ENCODE measurements around the gene ZNF232. TPM values are rescaled to one million over a fixed set of nuclear protein-coding genes. Genes with fewer than 3 reads are reported as not detected.

Gene ZNF232
- total and polyA plus RNA-seq, 9 donors = 8.4 to 27.4 (median 10.4) TPM

DNA sequence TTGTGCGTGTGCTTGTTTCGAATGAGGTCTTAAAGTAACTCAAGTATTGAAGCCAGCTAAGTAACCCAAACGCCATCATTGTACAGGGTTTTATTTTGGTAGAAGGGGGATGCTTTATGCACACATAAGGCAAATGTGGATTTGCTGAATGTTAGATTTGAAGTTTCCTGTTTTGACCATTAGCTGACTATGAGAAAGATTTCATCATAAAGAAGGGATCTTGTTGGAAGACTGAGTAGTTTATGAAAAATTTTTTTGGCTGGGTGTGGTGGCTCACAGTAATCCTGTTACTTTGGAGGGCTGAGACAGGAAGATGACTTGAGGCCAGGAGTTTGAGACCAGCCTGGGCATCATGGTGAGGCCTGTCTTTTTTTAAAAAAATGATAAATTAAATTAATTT, 43.4 kb downstream of the ZNF232 start:
- 93% methylated on average over 2 of the region's 3 CpGs for whole genome bisulfite sequencing (ENCODE audit: insufficient coverage)
- Histone ChIP-seq H3K36me3 (ENCODE audit: control insufficient read depth, insufficient read depth, low read length) (no peaks in the 10 kb centered on the region), H3K27me3 (ENCODE audit: control insufficient read depth, insufficient read depth, low read length) (no peaks in the 10 kb centered on the region), H3K9me3 (replicated peaks; ENCODE audit: control insufficient read depth, low read depth, low read length) (no peaks in the 10 kb centered on the region), H3K27ac (ENCODE audit: low read length) (no peak overlapping the region), H3K4me3 (ENCODE audit: low read length) (no peak overlapping the region), H3K4me1 (ENCODE audit: control insufficient read depth, insufficient read depth, low read length) (no peaks in the 10 kb centered on the region)
- no peak for DNase-seq

DNA sequence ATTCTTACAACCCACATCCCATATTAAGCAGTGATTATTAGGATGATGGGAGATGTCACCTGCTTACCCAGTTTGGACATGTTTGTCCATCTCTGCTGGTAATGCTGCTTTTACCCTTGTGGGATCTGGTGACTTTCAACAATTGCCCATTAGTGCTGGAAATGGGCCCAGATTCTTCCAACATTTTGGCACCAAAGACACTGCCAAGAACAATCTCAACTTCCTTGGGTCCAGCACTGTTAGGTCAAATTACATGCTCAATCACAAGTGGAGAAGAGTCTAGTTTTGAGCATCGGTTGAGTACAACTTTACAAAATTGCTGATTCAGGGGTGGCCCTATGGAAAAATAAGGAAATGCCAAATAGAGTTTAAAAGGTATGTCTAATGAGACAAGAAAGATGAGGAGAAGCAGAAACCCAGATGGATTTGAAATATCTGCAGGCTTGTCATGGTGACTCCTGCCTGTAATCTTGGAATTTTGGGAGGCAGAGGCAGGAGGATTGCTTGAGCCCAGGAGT, 46.4 kb downstream of the ZNF232 start:
- Histone ChIP-seq H3K4me3 (ENCODE audit: low read length) (no peak overlapping the region), H3K36me3 (ENCODE audit: control insufficient read depth, insufficient read depth, low read length) (no peaks in the 10 kb centered on the region), H3K9me3 (replicated peaks; ENCODE audit: control insufficient read depth, low read depth, low read length) (no peaks in the 10 kb centered on the region), H3K27ac (ENCODE audit: low read length) (no peak overlapping the region), H3K4me1 (ENCODE audit: control insufficient read depth, insufficient read depth, low read length) (no peaks in the 10 kb centered on the region), H3K27me3 (ENCODE audit: control insufficient read depth, insufficient read depth, low read length) (peaks cover 2% of the 10 kb centered on the region)
- DNase-seq = no peak
- WGBS (ENCODE audit: insufficient coverage) = 17% methylated on average over 1 of the region's 1 CpG

Other genes with a start within 250 kb of the ZNF232 start
- gene C17orf107, start 212.3 kb downstream of the ZNF232 start, total RNA-seq = 2.8 TPM
- gene C17orf107, start 212.3 kb downstream of the ZNF232 start, polyA plus RNA-seq (ENCODE audit: insufficient read depth in 1 of 8, insufficient read length in 8 of 8, low replicate concordance in 1 of 8) = 1 to 10 TPM in 6 of 8 donors, under 1 TPM in 2; 0.80 to 3.1 (median 1.4) TPM
- 1.5 TPM for gene CHRNE, start 208.8 kb downstream of the ZNF232 start, total RNA-seq
- gene CHRNE, start 208.8 kb downstream of the ZNF232 start, polyA plus RNA-seq (ENCODE audit: insufficient read depth in 1 of 8, insufficient read length in 8 of 8, low replicate concordance in 1 of 8) = 1 to 10 TPM in 6 of 8 donors, under 1 TPM in 2; 0.53 to 2.5 (median 1.4) TPM
- gene GP1BA, start 179.6 kb downstream of the ZNF232 start, total RNA-seq = 0.04 TPM
- 1 to 10 TPM in 4 of 8 donors, under 1 TPM in 4; 0.69 to 1.3 (median 0.93) TPM for gene GP1BA, start 179.6 kb downstream of the ZNF232 start, polyA plus RNA-seq (ENCODE audit: insufficient read depth in 1 of 8, insufficient read length in 8 of 8, low replicate concordance in 1 of 8)
- gene SLC25A11, start 171.8 kb downstream of the ZNF232 start, total RNA-seq = 39.8 TPM
- gene SLC25A11, start 171.8 kb downstream of the ZNF232 start, polyA plus RNA-seq (ENCODE audit: insufficient read depth in 1 of 8, insufficient read length in 8 of 8, low replicate concordance in 1 of 8) = 10 to 100 TPM; 51.3 to 60.3 (median 56.0) TPM
- gene RNF167, start 171.6 kb downstream of the ZNF232 start, total RNA-seq = 34.6 TPM
- gene RNF167, start 171.6 kb downstream of the ZNF232 start, polyA plus RNA-seq (ENCODE audit: insufficient read depth in 1 of 8, insufficient read length in 8 of 8, low replicate concordance in 1 of 8) = 10 to 100 TPM; 66.0 to 71.5 (median 69.6) TPM
- gene PFN1, start 163.3 kb downstream of the ZNF232 start, total RNA-seq = 175 TPM
- gene PFN1, start 163.3 kb downstream of the ZNF232 start, polyA plus RNA-seq (ENCODE audit: insufficient read depth in 1 of 8, insufficient read length in 8 of 8, low replicate concordance in 1 of 8) = 100 to 1,000 TPM; 413 to 498 (median 454) TPM
- 1,492 TPM for gene ENO3, start 160.8 kb downstream of the ZNF232 start, total RNA-seq
- 1,000 to 10,000 TPM in 6 of 8 donors, 100 to 1,000 TPM in 2; 815 to 2,459 (median 1,732) TPM for gene ENO3, start 160.8 kb downstream of the ZNF232 start, polyA plus RNA-seq (ENCODE audit: insufficient read depth in 1 of 8, insufficient read length in 8 of 8, low replicate concordance in 1 of 8)
- 77.7 TPM for gene SPAG7, start 144.1 kb downstream of the ZNF232 start, total RNA-seq
- 100 to 1,000 TPM in 6 of 8 donors, 10 to 100 TPM in 2; 91.7 to 122 (median 103) TPM for gene SPAG7, start 144.1 kb downstream of the ZNF232 start, polyA plus RNA-seq (ENCODE audit: insufficient read depth in 1 of 8, insufficient read length in 8 of 8, low replicate concordance in 1 of 8)
- gene CAMTA2, start 124.2 kb downstream of the ZNF232 start, total RNA-seq = 4.4 TPM
- 10 to 100 TPM; 15.8 to 25.2 (median 22.3) TPM for gene CAMTA2, start 124.2 kb downstream of the ZNF232 start, polyA plus RNA-seq (ENCODE audit: insufficient read depth in 1 of 8, insufficient read length in 8 of 8, low replicate concordance in 1 of 8)
- 0.93 TPM for gene INCA1, start 114.4 kb downstream of the ZNF232 start, total RNA-seq
- 1 to 10 TPM; 2.8 to 5.4 (median 4.0) TPM for gene INCA1, start 114.4 kb downstream of the ZNF232 start, polyA plus RNA-seq (ENCODE audit: insufficient read depth in 1 of 8, insufficient read length in 8 of 8, low replicate concordance in 1 of 8)
- gene KIF1C, start 113.9 kb downstream of the ZNF232 start, total RNA-seq = 57.0 TPM
- 100 to 1,000 TPM in 2 of 8 donors, 10 to 100 TPM in 6; 82.5 to 103 (median 95.4) TPM for gene KIF1C, start 113.9 kb downstream of the ZNF232 start, polyA plus RNA-seq (ENCODE audit: insufficient read depth in 1 of 8, insufficient read length in 8 of 8, low replicate concordance in 1 of 8)
- 0.04 TPM for gene SLC52A1, start 76.5 kb downstream of the ZNF232 start, total RNA-seq
- under 1 TPM in 7 of 8 donors, not detected in 1; 0.07 to 0.31 (median 0.12) TPM for gene SLC52A1, start 76.5 kb downstream of the ZNF232 start, polyA plus RNA-seq (ENCODE audit: insufficient read depth in 1 of 8, insufficient read length in 8 of 8, low replicate concordance in 1 of 8)
- gene ZFP3, start 33.4 kb downstream of the ZNF232 start, total RNA-seq = 6.3 TPM
- 10 to 100 TPM in 4 of 8 donors, 1 to 10 TPM in 4; 8.1 to 12.6 (median 10.4) TPM for gene ZFP3, start 33.4 kb downstream of the ZNF232 start, polyA plus RNA-seq (ENCODE audit: insufficient read depth in 1 of 8, insufficient read length in 8 of 8, low replicate concordance in 1 of 8)
- gene USP6, start 4.2 kb upstream of the ZNF232 start, total RNA-seq = 11.3 TPM
- 10 to 100 TPM in 4 of 8 donors, 1 to 10 TPM in 4; 5.0 to 26.5 (median 11.7) TPM for gene USP6, start 4.2 kb upstream of the ZNF232 start, polyA plus RNA-seq (ENCODE audit: insufficient read depth in 1 of 8, insufficient read length in 8 of 8, low replicate concordance in 1 of 8)
- gene ZNF594, start 80.0 kb upstream of the ZNF232 start, total RNA-seq = 15.2 TPM
- 10 to 100 TPM in 1 of 8 donors, 1 to 10 TPM in 7; 6.5 to 11.7 (median 8.4) TPM for gene ZNF594, start 80.0 kb upstream of the ZNF232 start, polyA plus RNA-seq (ENCODE audit: insufficient read depth in 1 of 8, insufficient read length in 8 of 8, low replicate concordance in 1 of 8)
- gene SCIMP, start 123.0 kb upstream of the ZNF232 start, total RNA-seq = 0.89 TPM
- 1 to 10 TPM in 7 of 8 donors, under 1 TPM in 1; 0.93 to 1.9 (median 1.2) TPM for gene SCIMP, start 123.0 kb upstream of the ZNF232 start, polyA plus RNA-seq (ENCODE audit: insufficient read depth in 1 of 8, insufficient read length in 8 of 8, low replicate concordance in 1 of 8)
- 41.7 TPM for gene RABEP1, start 170.4 kb upstream of the ZNF232 start, total RNA-seq
- 10 to 100 TPM; 38.2 to 55.6 (median 51.8) TPM for gene RABEP1, start 170.4 kb upstream of the ZNF232 start, polyA plus RNA-seq (ENCODE audit: insufficient read depth in 1 of 8, insufficient read length in 8 of 8, low replicate concordance in 1 of 8)